WTC11 (cell line): ENCODE data around the gene NEK2. TPM values are rescaled to one million over a fixed set of nuclear protein-coding genes. Genes with fewer than 3 reads are reported as not detected.

Experiments used
- ATAC-seq: fragments of 200-7000 bp; cut with Tn5 transposase; 2 replicates; pipeline ENCODE4 v1.10.0; 2021; ENCODE audit warnings: mild to moderate bottlenecking, moderate library complexity
- CTCF ChIA-PET: fragments of 300-600 bp; sonication (Branson Sonifier 250); formaldehyde crosslinking; loops from one replicate; lab custom pipeline; 2021; ENCODE audit warnings: antibody characterized with exemption; lab: Charles Lee
- POLR2A ChIA-PET: fragments of 350-600 bp; sonication (Branson Sonifier 250); formaldehyde crosslinking; loops from one replicate; lab custom pipeline; 2021; ENCODE audit warnings: antibody characterized with exemption; lab: Charles Lee
- DNase-seq: peaks from one replicate; pipeline ENCODE4 v3.0.0; 2021; ENCODE audit warnings: low spot score
- H3K27ac Mint-ChIP-seq: 2 replicates; pipeline ENCODE4 v1.8.0; 2021; ENCODE audit warnings: mixed read lengths
- H3K27me3 Mint-ChIP-seq: 2 replicates; pipeline ENCODE4 v1.8.0; 2021; ENCODE audit warnings: low read depth, mild to moderate bottlenecking, moderate library complexity, mixed read lengths
- H3K36me3 Mint-ChIP-seq: 2 replicates; pipeline ENCODE4 v1.8.0; 2021; ENCODE audit warnings: mixed read lengths
- H3K4me1 Mint-ChIP-seq: 2 replicates; pipeline ENCODE4 v1.8.0; 2022; ENCODE audit warnings: mixed read lengths
- H3K4me3 Mint-ChIP-seq: 2 replicates; pipeline ENCODE4 v1.8.0; 2021; ENCODE audit warnings: mild to moderate bottlenecking, moderate library complexity, mixed read lengths
- H3K9me3 Mint-ChIP-seq: 2 replicates; pipeline ENCODE4 v1.8.0; 2021; ENCODE audit warnings: mixed read lengths
- AR ChIP-seq: fragments of 250-450 bp; sonication (Bioruptor Pico); IDR thresholded peaks from 2 replicates; pipeline ENCODE4 v1.9.0; 2021; ENCODE audit warnings: mild to moderate bottlenecking
- ATF2 ChIP-seq: sonication (generic); formaldehyde crosslinking; IDR thresholded peaks from 2 replicates; pipeline ENCODE4 v1.8.1; 2022; ENCODE audit warnings: low read depth, missing genetic modification reagents, borderline replicate concordance
- ATF6 ChIP-seq: sonication (generic); formaldehyde crosslinking; IDR thresholded peaks from 2 replicates; pipeline ENCODE4 v1.8.1; 2023; ENCODE audit warnings: mild to moderate bottlenecking, missing genetic modification reagents
- CREM ChIP-seq: sonication (generic); formaldehyde crosslinking; IDR thresholded peaks from 2 replicates; pipeline ENCODE4 v1.8.1; 2022; ENCODE audit warnings: mild to moderate bottlenecking, missing genetic modification reagents, moderate library complexity
- CTCF ChIP-seq: fragments of 200-600 bp; IDR thresholded peaks from 2 replicates; pipeline ENCODE4 v1.8.0; 2022; ENCODE audit warnings: antibody characterized with exemption
- ELF4 ChIP-seq: sonication (generic); formaldehyde crosslinking; IDR thresholded peaks from 2 replicates; pipeline ENCODE4 v1.8.1; 2022; ENCODE audit warnings: low read depth, mild to moderate bottlenecking, moderate library complexity, missing genetic modification reagents
- ESRRA ChIP-seq: sonication (generic); formaldehyde crosslinking; IDR thresholded peaks from 2 replicates; pipeline ENCODE4 v1.8.1; 2022; ENCODE audit warnings: mild to moderate bottlenecking, missing genetic modification reagents, borderline replicate concordance
- ETV6 ChIP-seq: sonication (generic); formaldehyde crosslinking; IDR thresholded peaks from 2 replicates; pipeline ENCODE4 v1.8.1; 2022; ENCODE audit warnings: mild to moderate bottlenecking, missing genetic modification reagents
- IRF1 ChIP-seq: sonication (generic); formaldehyde crosslinking; IDR thresholded peaks from 2 replicates; pipeline ENCODE4 v1.8.0; 2023; ENCODE audit warnings: missing genetic modification reagents
- JAZF1 ChIP-seq: fragments of 250-450 bp; sonication (Bioruptor Pico); IDR thresholded peaks from 2 replicates; pipeline ENCODE4 v1.9.0; 2021; ENCODE audit warnings: moderate library complexity, mild to moderate bottlenecking, inconsistent platforms
- KAT7 ChIP-seq: sonication (generic); formaldehyde crosslinking; IDR thresholded peaks from 2 replicates; pipeline ENCODE4 v1.8.1; 2023; ENCODE audit warnings: missing genetic modification reagents, mild to moderate bottlenecking, borderline replicate concordance
- NR1H2 ChIP-seq: sonication (generic); formaldehyde crosslinking; IDR thresholded peaks from 2 replicates; pipeline ENCODE4 v1.9.0; 2021; ENCODE audit warnings: mild to moderate bottlenecking, moderate library complexity, missing genetic modification reagents
- STAT6 ChIP-seq: sonication (generic); formaldehyde crosslinking; conservative IDR thresholded peaks from 2 replicates; pipeline ENCODE4 v1.8.1; 2023; ENCODE audit warnings: mild to moderate bottlenecking, low read depth, missing genetic modification reagents, moderate library complexity
- TCF7 ChIP-seq: sonication (generic); formaldehyde crosslinking; IDR thresholded peaks from 2 replicates; pipeline ENCODE4 v1.8.0; 2022; ENCODE audit warnings: mild to moderate bottlenecking, low read depth, missing genetic modification reagents, moderate library complexity
- ZBTB21 ChIP-seq: sonication (generic); formaldehyde crosslinking; IDR thresholded peaks from 2 replicates; pipeline ENCODE4 v1.8.1; 2023; ENCODE audit warnings: mild to moderate bottlenecking, missing genetic modification reagents, borderline replicate concordance
- ZMAT4 ChIP-seq: fragments of 250-450 bp; sonication (Bioruptor Pico); IDR thresholded peaks from 2 replicates; pipeline ENCODE4 v1.9.0; 2021; ENCODE audit warnings: mild to moderate bottlenecking
- ZNF232 ChIP-seq: sonication (generic); formaldehyde crosslinking; IDR thresholded peaks from 2 replicates; pipeline ENCODE4 v1.8.0; 2022; ENCODE audit warnings: mild to moderate bottlenecking, missing genetic modification reagents
- ZNF425 ChIP-seq: fragments of 250-450 bp; sonication (Bioruptor Pico); conservative IDR thresholded peaks from 2 replicates; pipeline ENCODE4 v1.9.0; 2021; ENCODE audit warnings: mild to moderate bottlenecking
- ZNF512 ChIP-seq: sonication (generic); formaldehyde crosslinking; IDR thresholded peaks from 2 replicates; pipeline ENCODE4 v1.8.1; 2022; ENCODE audit warnings: missing genetic modification reagents, borderline replicate concordance
- total RNA-seq: library from RNA; stranded (reverse); gene quantifications from 3 replicates; pipeline ENCODE4 v1.2.3, GENCODE V29; 2021

NEK2 gene
- total RNA-seq, 1 experiment from 2014 or later = 23.5 TPM

GRCh38 chr1:211660718-211661222 lies 14.7 kb downstream of the NEK2 start:
- Mint-ChIP-seq H3K9me3 (no peaks in the 10 kb centered on the region), H3K36me3 (peaks cover 12% of the 10 kb centered on the region), H3K4me1 (peaks cover 3% of the 10 kb centered on the region), H3K27me3 (no peaks in the 10 kb centered on the region), H3K27ac (no peak overlapping the region), H3K4me3 (no peak overlapping the region)
- no peak for DNase-seq
- CTCF ChIA-PET = interaction anchor here (0.5 to 0.8 kb wide), 2 partner anchors 11 to 1035 kb away, joined by 3 to 4 read pairs; no protein-coding TSS in a partner anchor
- no peak for ATAC-seq
- POLR2A ChIA-PET = no interaction called here
- TF ChIP-seq TCF7 (no peak), ZNF425 (CRISPR knock-in tag) (no peak), STAT6 (no peak), AR (CRISPR knock-in tag) (no peak), CTCF (no peak), JAZF1 (no peak), ZNF232 (no peak), ATF6 (CRISPR knock-in tag) (no peak), ATF2 (CRISPR knock-in tag) (no peak), ESRRA (CRISPR knock-in tag) (no peak), CREM (CRISPR knock-in tag) (no peak), NR1H2 (CRISPR knock-in tag) (no peak), ZMAT4 (CRISPR knock-in tag) (no peak), KAT7 (no peak), ETV6 (no peak), ELF4 (CRISPR knock-in tag) (no peak), ZNF512 (CRISPR knock-in tag) (no peak), ZBTB21 (CRISPR knock-in tag) (no peak), IRF1 (CRISPR knock-in tag) (no peak)
